Gastroesophageal sphincter (tissue), 4 donors: ENCODE measurements around the gene GPSM3. TPM values are rescaled to one million over a fixed set of nuclear protein-coding genes. Genes with fewer than 3 reads are reported as not detected.
A peak's percentile ranks its signal among the peaks of the same experiment; 100 is the strongest.

ENCODE experiments used
- ATAC-seq: fragments of 150-250 bp; one replicate; pipeline ENCODE4 v1.9.1; 2016; ENCODE audit warnings: mild to moderate bottlenecking, moderate library complexity
- H3K27ac ChIP-seq, 4 donors: fragments of 200-600 bp; sonication (generic) in 3 of 4; 1 replicate in 3 of 4; 2 replicates in 1 of 4; pipeline ENCODE4 v1.5.1; 2016 to 2019
- H3K27me3 ChIP-seq: fragments of 200-600 bp; sonication (generic); one replicate; pipeline ENCODE4 v1.5.1; 2019
- H3K36me3 ChIP-seq, 2 donors: fragments of 200-600 bp; sonication (generic); one replicate each; pipeline ENCODE4 v1.5.1; 2019; ENCODE audit warnings: control low read depth in 1 of 2
- H3K4me1 ChIP-seq, 3 donors: fragments of 200-600 bp; sonication (generic); 1 replicate in 2 of 3; 2 replicates in 1 of 3; pipeline ENCODE4 v1.5.1; 2016 to 2019; ENCODE audit warnings: control low read depth in 2 of 3
- H3K4me3 ChIP-seq, 2 donors: fragments of 200-600 bp; sonication (generic); one replicate each; pipeline ENCODE4 v1.5.1; 2019; ENCODE audit warnings: mild to moderate bottlenecking in 1 of 2, moderate library complexity in 1 of 2
- H3K9me3 ChIP-seq, 3 donors: fragments of 200-600 bp; sonication (generic); one replicate each; pipeline ENCODE4 v1.5.1; 2017 to 2019; ENCODE audit warnings: control low read depth in 2 of 3
- CTCF ChIP-seq, 4 experiments: fragments of 200-600 bp in 2 of 4; fragments of 450-650 bp in 2 of 4; sonication (generic) in 1 of 4; IDR thresholded peaks; one replicate each; pipeline ENCODE4 v1.5.1; 2017 to 2019; ENCODE audit warnings: antibody characterized with exemption in 4 of 4, mild to moderate bottlenecking in 2 of 4, moderate library complexity in 2 of 4
- EP300 ChIP-seq: sonication (generic); formaldehyde crosslinking; IDR thresholded peaks from one replicate; pipeline ENCODE4 v1.6.1; 2017; ENCODE audit warnings: antibody characterized with exemption, mild to moderate bottlenecking
- POLR2A ChIP-seq, 2 donors: fragments of 450-650 bp; IDR thresholded peaks; one replicate each; pipeline ENCODE4 v1.6.1; 2017; ENCODE audit warnings: antibody characterized with exemption in 2 of 2, mild to moderate bottlenecking in 2 of 2, moderate library complexity in 1 of 2
- POLR2AphosphoS5 ChIP-seq: sonication (generic); formaldehyde crosslinking; IDR thresholded peaks from one replicate; pipeline ENCODE4 v1.6.1; 2017; ENCODE audit warnings: antibody characterized with exemption
- WGBS, 2 donors: methylation state at CpG; one replicate each; pipeline ENCODE4 v1.1.5; 2018; ENCODE audit warnings: low coverage in 1 of 2; 5-methylcytosine and 5-hydroxymethylcytosine counted together
- total RNA-seq, 4 donors: library from RNA; depleted of rRNA; stranded (reverse); fragments of >200 nt; gene quantifications; one replicate each; pipeline ENCODE4 v1.1.0, GENCODE V29; 2016

Gene GPSM3
- total RNA-seq, 4 donors from 2014 or later, result 0.93 to 16.3 (median 9.0) TPM

GRCh38 chr6:32166411-32167061 is 25.9 kb downstream of the GPSM3 start:
- no peak for TF ChIP-seq POLR2AphosphoS5
- TF ChIP-seq CTCF (IDR thresholded peaks at IDR 0.05), result peak in 1 of 4 experiments; percentile 16
- no peak overlapping the region for H3K4me3 ChIP-seq
- WGBS, 2 donors, result 63% methylated on average over 6 of the region's 30 CpGs; no CpG with 5 or more reads in 1 of the 2 donors
- ATAC-seq, result no peak
- peaks cover 0 to 99% of the 10 kb centered on the region in 2 donors for H3K36me3 ChIP-seq
- no peaks in the 10 kb centered on the region for H3K27me3 ChIP-seq
- peak overlapping the region in 3 of 4 donors; percentile 22 to 74 (median 35) for H3K27ac ChIP-seq
- H3K9me3 ChIP-seq, result no peaks in the 10 kb centered on the region
- peaks cover 0 to 18% (median 0%) of the 10 kb centered on the region in 3 donors for H3K4me1 ChIP-seq

GRCh38 chr6:32164295-32164694 is 28.1 kb downstream of the GPSM3 start, which contains the start of gene EGFL8:
Gene EGFL8 (plus strand): TSS chr6:32164595. CDS start chr6:32166166, 1,571 bp downstream.
- Histone ChIP-seq H3K4me1 (peaks cover 0 to 18% (median 0%) of the 10 kb centered on the region in 3 donors), H3K36me3 (peaks cover 0 to 97% of the 10 kb centered on the region in 2 donors), H3K9me3 (no peaks in the 10 kb centered on the region), H3K4me3 (no peak within 1 kb of the TSS), H3K27ac (peak within 1 kb of the TSS in 3 of 4 donors; percentile 60 to 74 (median 64)), H3K27me3 (no peaks in the 10 kb centered on the region)
- ATAC-seq, result no peak
- TF ChIP-seq EP300 (no peak), POLR2AphosphoS5 (no peak)

GRCh38 chr6:32163559-32164258 is 28.7 kb downstream of the GPSM3 start:
- Histone ChIP-seq H3K36me3 (peaks cover 0 to 96% of the 10 kb centered on the region in 2 donors), H3K4me3 (no peak overlapping the region), H3K27me3 (no peaks in the 10 kb centered on the region), H3K9me3 (no peaks in the 10 kb centered on the region), H3K27ac (peak overlapping the region in 3 of 4 donors; percentile 60 to 74 (median 64)), H3K4me1 (peaks cover 0 to 18% (median 0%) of the 10 kb centered on the region in 3 donors)
- no CpG with 5 or more reads among the region's 7 CpGs for WGBS, 2 donors
- peak; percentile 46 for ATAC-seq
- no peak for TF ChIP-seq EP300
- TF ChIP-seq POLR2AphosphoS5, result no peak
- TF ChIP-seq POLR2A (IDR thresholded peaks at IDR 0.05), result no peak
- peak in 1 of 4 experiments; percentile 15 for TF ChIP-seq CTCF (IDR thresholded peaks at IDR 0.05)

GRCh38 chr6:32158052-32158451 is 34.4 kb downstream of the GPSM3 start:
- TF ChIP-seq POLR2AphosphoS5, result no peak
- no peak for TF ChIP-seq CTCF (IDR thresholded peaks at IDR 0.05)
- TF ChIP-seq POLR2A (IDR thresholded peaks at IDR 0.05), result no peak
- TF ChIP-seq EP300, result no peak
- no peak overlapping the region for H3K4me3 ChIP-seq
- ATAC-seq, result no peak
- H3K27ac ChIP-seq, result no peak overlapping the region
- no peaks in the 10 kb centered on the region for H3K27me3 ChIP-seq
- H3K9me3 ChIP-seq, result no peaks in the 10 kb centered on the region
- peaks cover 0 to 35% (median 10%) of the 10 kb centered on the region in 3 donors for H3K4me1 ChIP-seq
- peaks cover 0 to 72% of the 10 kb centered on the region in 2 donors for H3K36me3 ChIP-seq

- 80 to 92% methylated on average over 6 to 9 of the region's 9 CpGs for WGBS, 2 donors
- peaks cover 0 to 60% of the 10 kb centered on the region in 2 donors for H3K36me3 ChIP-seq
- TF ChIP-seq CTCF (IDR thresholded peaks at IDR 0.05), result no peak
- TF ChIP-seq POLR2AphosphoS5, result no peak
- TF ChIP-seq POLR2A (IDR thresholded peaks at IDR 0.05), result no peak
- no peak for TF ChIP-seq EP300
Measured at GRCh38 chr6:32156891-32157290, 35.6 kb downstream of the GPSM3 start.

More at GRCh38 chr6:32156891-32157290, 35.6 kb downstream of the GPSM3 start:
- no peak overlapping the region for H3K4me3 ChIP-seq
- no peak for ATAC-seq
- H3K9me3 ChIP-seq, result no peaks in the 10 kb centered on the region
- peaks cover 4 to 42% (median 17%) of the 10 kb centered on the region in 3 donors for H3K4me1 ChIP-seq
- no peaks in the 10 kb centered on the region for H3K27me3 ChIP-seq
- no peak overlapping the region for H3K27ac ChIP-seq
